Measurements from ENCODE around the gene ALS2CL. TPM values are rescaled to one million over a fixed set of nuclear protein-coding genes. Genes with fewer than 3 reads are reported as not detected.

Gene ALS2CL
- total RNA-seq, 4 donors from 2014 or later: 3.7 to 30.6 (median 6.7) TPM

GRCh38 chr3:46656778-46657556, 36.5 kb downstream of the ALS2CL start:
- DNase-seq (ENCODE audit: low spot score) (no peak), ATAC-seq (ENCODE audit: low FRiP score) (no peak)
- no peak for TF ChIP-seq CTCF (IDR thresholded peaks at IDR 0.05)

- TF ChIP-seq CTCF (IDR thresholded peaks at IDR 0.05): no peak
- ATAC-seq (ENCODE audit: low FRiP score) (no peak), DNase-seq (ENCODE audit: low spot score) (no peak)
Observed at GRCh38 chr3:46655271-46655670, 38.2 kb downstream of the ALS2CL start.

GRCh38 chr3:46651084-46651483, 42.4 kb downstream of the ALS2CL start:
- DNase-seq (ENCODE audit: low spot score) (no peak), ATAC-seq (ENCODE audit: low FRiP score) (no peak)
- no peak for TF ChIP-seq CTCF (IDR thresholded peaks at IDR 0.05)

- TF ChIP-seq CTCF (IDR thresholded peaks at IDR 0.05): no peak
- no peak for DNase-seq (ENCODE audit: low spot score)
- no peak for ATAC-seq (ENCODE audit: low FRiP score)
Observed at GRCh38 chr3:46649436-46649835, 44.0 kb downstream of the ALS2CL start.

- DNase-seq (ENCODE audit: low spot score): no peak
- TF ChIP-seq CTCF (IDR thresholded peaks at IDR 0.05): no peak
- ATAC-seq (ENCODE audit: low FRiP score): no peak
Observed at GRCh38 chr3:46648096-46648495, 45.4 kb downstream of the ALS2CL start.

- DNase-seq (ENCODE audit: low spot score): no peak
- TF ChIP-seq CTCF (IDR thresholded peaks at IDR 0.05): no peak
- ATAC-seq (ENCODE audit: low FRiP score): no peak
Observed at GRCh38 chr3:46646700-46647099, 46.8 kb downstream of the ALS2CL start.

- no peak for ATAC-seq (ENCODE audit: low FRiP score)
- no peak for DNase-seq (ENCODE audit: low spot score)
- no peak for TF ChIP-seq CTCF (IDR thresholded peaks at IDR 0.05)
Observed at GRCh38 chr3:46643701-46644100, 49.8 kb downstream of the ALS2CL start.
